HG02870 (cell line): Measurements from ENCODE around the gene DISC1.
"Not testable (repeated sequence)": the region's sequence is repeated elsewhere in the genome, so short reads cannot be mapped to it uniquely, and the experiment has no call there.

Experiments
- ATAC-seq: cut with Tn5 transposase; IDR thresholded peaks from one replicate; pipeline ENCODE4 v1.9.1; 2021; ENCODE audit warnings: mild to moderate bottlenecking, moderate library complexity; ENCODE audit not compliant: unreplicated experiment

The DISC1 gene

GRCh38 chr1:231724876-231725647 lies 98.5 kb downstream of the DISC1 start:
- peak; percentile 88 for ATAC-seq

- no peak for ATAC-seq
Measured at GRCh38 chr1:231727171-231727570, 100.6 kb downstream of the DISC1 start.

GRCh38 chr1:231728987-231729386 lies 102.4 kb downstream of the DISC1 start:
- ATAC-seq = not testable (repeated sequence)

GRCh38 chr1:231729544-231729943 lies 103.0 kb downstream of the DISC1 start:
- no peak for ATAC-seq

- ATAC-seq = no peak
Measured at GRCh38 chr1:231731268-231731667, 104.7 kb downstream of the DISC1 start.

- no peak for ATAC-seq
Measured at GRCh38 chr1:231733063-231733462, 106.5 kb downstream of the DISC1 start.

GRCh38 chr1:231733672-231734071 lies 107.1 kb downstream of the DISC1 start:
- ATAC-seq = no peak

- ATAC-seq = no peak
Measured at GRCh38 chr1:231734417-231734816, 107.8 kb downstream of the DISC1 start.

GRCh38 chr1:231735411-231735810 lies 108.8 kb downstream of the DISC1 start:
- no peak for ATAC-seq

GRCh38 chr1:231735941-231736340 lies 109.4 kb downstream of the DISC1 start:
- no peak for ATAC-seq

- no peak for ATAC-seq
Measured at GRCh38 chr1:231736464-231736863, 109.9 kb downstream of the DISC1 start.

- ATAC-seq = no peak
Measured at GRCh38 chr1:231738554-231738953, 112.0 kb downstream of the DISC1 start.

- ATAC-seq = no peak
Measured at GRCh38 chr1:231743966-231744365, 117.4 kb downstream of the DISC1 start.

- ATAC-seq = no peak
Measured at GRCh38 chr1:231748760-231749415, 122.3 kb downstream of the DISC1 start.

- no peak for ATAC-seq
Measured at GRCh38 chr1:231750296-231750695, 123.7 kb downstream of the DISC1 start.

GRCh38 chr1:231750818-231751362 lies 124.3 kb downstream of the DISC1 start:
- ATAC-seq = no peak

- no peak for ATAC-seq
Measured at GRCh38 chr1:231751415-231751814, 124.8 kb downstream of the DISC1 start.

- no peak for ATAC-seq
Measured at GRCh38 chr1:231753313-231753712, 126.7 kb downstream of the DISC1 start.

GRCh38 chr1:231757101-231757404 lies 130.5 kb downstream of the DISC1 start:
- peak; percentile 42 for ATAC-seq

- ATAC-seq = no peak
Measured at GRCh38 chr1:231757759-231758158, 131.2 kb downstream of the DISC1 start.

GRCh38 chr1:231761252-231761651 lies 134.7 kb downstream of the DISC1 start:
- no peak for ATAC-seq
